ENCODE measurements around the gene FPGS. TPM values are rescaled to one million over a fixed set of nuclear protein-coding genes. Genes with fewer than 3 reads are reported as not detected.

FPGS gene
- total RNA-seq, 1 experiment from 2014 or later = 84.9 TPM

- H3K27me3 ChIP-seq (ENCODE audit: control insufficient read depth, insufficient read depth, low read length) = no peaks in the 10 kb centered on the region
- H3K36me3 ChIP-seq (replicated peaks; ENCODE audit: control insufficient read depth, insufficient read depth, low read length) = peaks cover 28% of the 10 kb centered on the region
- no peak for DNase-seq
- no peak overlapping the region for H3K4me3 ChIP-seq (ENCODE audit: insufficient read depth, low read depth, low read length)
Observed at GRCh38 chr9:127809002-127809539, 6.4 kb downstream of the FPGS start.

- peak overlapping the region; percentile 27 for H3K4me3 ChIP-seq (ENCODE audit: insufficient read depth, low read depth, low read length)
Observed at GRCh38 chr9:127809540-127810377, 7.1 kb downstream of the FPGS start.

GRCh38 chr9:127810378-127811187 lies 7.9 kb downstream of the FPGS start:
- peak; percentile 17 for DNase-seq
- Histone ChIP-seq H3K36me3 (replicated peaks; ENCODE audit: control insufficient read depth, insufficient read depth, low read length) (peaks cover 33% of the 10 kb centered on the region), H3K27me3 (ENCODE audit: control insufficient read depth, insufficient read depth, low read length) (no peaks in the 10 kb centered on the region), H3K4me3 (ENCODE audit: insufficient read depth, low read depth, low read length) (no peak overlapping the region)

More at GRCh38 chr9:127809540-127810377, 7.1 kb downstream of the FPGS start:
- peaks cover 30% of the 10 kb centered on the region for H3K36me3 ChIP-seq (replicated peaks; ENCODE audit: control insufficient read depth, insufficient read depth, low read length)
- peak; percentile 99 for DNase-seq
- H3K27me3 ChIP-seq (ENCODE audit: control insufficient read depth, insufficient read depth, low read length) = no peaks in the 10 kb centered on the region

GRCh38 chr9:127812011-127812410 lies 9.3 kb downstream of the FPGS start:
- H3K4me3 ChIP-seq (ENCODE audit: insufficient read depth, low read depth, low read length) = no peak overlapping the region
- peaks cover 33% of the 10 kb centered on the region for H3K36me3 ChIP-seq (replicated peaks; ENCODE audit: control insufficient read depth, insufficient read depth, low read length)
- no peak for DNase-seq
- no peaks in the 10 kb centered on the region for H3K27me3 ChIP-seq (ENCODE audit: control insufficient read depth, insufficient read depth, low read length)

- no peaks in the 10 kb centered on the region for H3K27me3 ChIP-seq (ENCODE audit: control insufficient read depth, insufficient read depth, low read length)
- peaks cover 31% of the 10 kb centered on the region for H3K36me3 ChIP-seq (replicated peaks; ENCODE audit: control insufficient read depth, insufficient read depth, low read length)
- peak; percentile 30 for DNase-seq
- no peak overlapping the region for H3K4me3 ChIP-seq (ENCODE audit: insufficient read depth, low read depth, low read length)
Observed at GRCh38 chr9:127812936-127813675, 10.4 kb downstream of the FPGS start.

- peak; percentile 30 for DNase-seq
- Histone ChIP-seq H3K4me3 (ENCODE audit: insufficient read depth, low read depth, low read length) (no peak overlapping the region), H3K27me3 (ENCODE audit: control insufficient read depth, insufficient read depth, low read length) (no peaks in the 10 kb centered on the region), H3K36me3 (replicated peaks; ENCODE audit: control insufficient read depth, insufficient read depth, low read length) (peaks cover 30% of the 10 kb centered on the region)
Observed at GRCh38 chr9:127813686-127814226, 11.1 kb downstream of the FPGS start.

- no peaks in the 10 kb centered on the region for H3K27me3 ChIP-seq (ENCODE audit: control insufficient read depth, insufficient read depth, low read length)
- DNase-seq = peak; percentile 44
- H3K4me3 ChIP-seq (ENCODE audit: insufficient read depth, low read depth, low read length) = no peak overlapping the region
- H3K36me3 ChIP-seq (replicated peaks; ENCODE audit: control insufficient read depth, insufficient read depth, low read length) = peaks cover 30% of the 10 kb centered on the region
Observed at GRCh38 chr9:127814619-127815511, 12.2 kb downstream of the FPGS start.

GRCh38 chr9:127815512-127816361 lies 13.1 kb downstream of the FPGS start:
- Histone ChIP-seq H3K4me3 (ENCODE audit: insufficient read depth, low read depth, low read length) (no peak overlapping the region), H3K36me3 (replicated peaks; ENCODE audit: control insufficient read depth, insufficient read depth, low read length) (peaks cover 28% of the 10 kb centered on the region), H3K27me3 (ENCODE audit: control insufficient read depth, insufficient read depth, low read length) (no peaks in the 10 kb centered on the region)
- DNase-seq = no peak

GRCh38 chr9:127816362-127816725 lies 13.7 kb downstream of the FPGS start:
- no peak overlapping the region for H3K4me3 ChIP-seq (ENCODE audit: insufficient read depth, low read depth, low read length)
- DNase-seq = peak; percentile 38

GRCh38 chr9:127816728-127817127 lies 14.0 kb downstream of the FPGS start:
- DNase-seq = no peak
- Histone ChIP-seq H3K36me3 (replicated peaks; ENCODE audit: control insufficient read depth, insufficient read depth, low read length) (peaks cover 27% of the 10 kb centered on the region), H3K4me3 (ENCODE audit: insufficient read depth, low read depth, low read length) (no peak overlapping the region), H3K27me3 (ENCODE audit: control insufficient read depth, insufficient read depth, low read length) (no peaks in the 10 kb centered on the region)

More at GRCh38 chr9:127816362-127816725, 13.7 kb downstream of the FPGS start:
- Histone ChIP-seq H3K36me3 (replicated peaks; ENCODE audit: control insufficient read depth, insufficient read depth, low read length) (peaks cover 27% of the 10 kb centered on the region), H3K27me3 (ENCODE audit: control insufficient read depth, insufficient read depth, low read length) (no peaks in the 10 kb centered on the region)

- H3K27me3 ChIP-seq (ENCODE audit: control insufficient read depth, insufficient read depth, low read length) = no peaks in the 10 kb centered on the region
- H3K4me3 ChIP-seq (ENCODE audit: insufficient read depth, low read depth, low read length) = no peak overlapping the region
- DNase-seq = no peak
- H3K36me3 ChIP-seq (replicated peaks; ENCODE audit: control insufficient read depth, insufficient read depth, low read length) = peaks cover 17% of the 10 kb centered on the region
Observed at GRCh38 chr9:127817881-127818434, 15.3 kb downstream of the FPGS start.

- no peak for DNase-seq
- peaks cover 12% of the 10 kb centered on the region for H3K36me3 ChIP-seq (replicated peaks; ENCODE audit: control insufficient read depth, insufficient read depth, low read length)
- H3K27me3 ChIP-seq (ENCODE audit: control insufficient read depth, insufficient read depth, low read length) = no peaks in the 10 kb centered on the region
- H3K4me3 ChIP-seq (ENCODE audit: insufficient read depth, low read depth, low read length) = no peak overlapping the region
Observed at GRCh38 chr9:127818574-127818973, 15.9 kb downstream of the FPGS start.

Measured in H7 (cell line).